ENCODE data around the gene ADAMTSL1. TPM values are rescaled to one million over a fixed set of nuclear protein-coding genes. Genes with fewer than 3 reads are reported as not detected.

ADAMTSL1 gene
- total and polyA plus RNA-seq, 5 donors from 2014 or later: not detected

- Mint-ChIP-seq H3K27me3 (peaks cover 4% of the 10 kb centered on the region), H3K4me3 (no peak overlapping the region), H3K4me1 (no peaks in the 10 kb centered on the region), H3K36me3 (no peaks in the 10 kb centered on the region), H3K9me3 (peaks cover 0 to 3% (median 0%) of the 10 kb centered on the region in 7 donors), H3K27ac (no peak overlapping the region)
- no peak for ATAC-seq (ENCODE audit: low read depth in 2 of 2)
- Histone ChIP-seq H3K4me3 (ENCODE audit: low read depth, low read length) (no peak overlapping the region), H3K27me3 (ENCODE audit: control insufficient read depth, insufficient read depth, low read length) (no peaks in the 10 kb centered on the region), H3K4me1 (ENCODE audit: control insufficient read depth, insufficient read depth, low read length, poor library complexity, severe bottlenecking) (no peaks in the 10 kb centered on the region), H3K9me3 (ENCODE audit: control insufficient read depth in 2 of 2, low read length in 2 of 2) (no peaks in the 10 kb centered on the region), H3K36me3 (ENCODE audit: control insufficient read depth, insufficient read depth, low read length) (no peaks in the 10 kb centered on the region), H3K27ac (ENCODE audit: insufficient read depth, low read length, poor library complexity, severe bottlenecking) (no peak overlapping the region)
- no peak for DNase-seq
Measured at GRCh38 chr9:18618862-18619261, 144.9 kb downstream of the ADAMTSL1 start.

- Histone ChIP-seq H3K27me3 (ENCODE audit: control insufficient read depth, insufficient read depth, low read length) (no peaks in the 10 kb centered on the region), H3K4me1 (ENCODE audit: control insufficient read depth, insufficient read depth, low read length, poor library complexity, severe bottlenecking) (no peaks in the 10 kb centered on the region), H3K27ac (ENCODE audit: insufficient read depth, low read length, poor library complexity, severe bottlenecking) (no peak overlapping the region), H3K36me3 (ENCODE audit: control insufficient read depth, insufficient read depth, low read length) (no peaks in the 10 kb centered on the region), H3K4me3 (ENCODE audit: low read depth, low read length) (no peak overlapping the region), H3K9me3 (ENCODE audit: control insufficient read depth in 2 of 2, low read length in 2 of 2) (no peaks in the 10 kb centered on the region)
- Mint-ChIP-seq H3K4me3 (no peak overlapping the region), H3K27me3 (peaks cover 4% of the 10 kb centered on the region), H3K27ac (no peak overlapping the region), H3K4me1 (no peaks in the 10 kb centered on the region), H3K9me3 (peaks cover 0 to 4% (median 0%) of the 10 kb centered on the region in 7 donors), H3K36me3 (no peaks in the 10 kb centered on the region)
- DNase-seq (no peak), ATAC-seq (ENCODE audit: low read depth in 2 of 2) (no peak)
Measured at GRCh38 chr9:18622186-18622836, 148.4 kb downstream of the ADAMTSL1 start.

- ATAC-seq (ENCODE audit: low read depth in 2 of 2) (no peak), DNase-seq (no peak)
- H3K36me3 ChIP-seq (ENCODE audit: control insufficient read depth, insufficient read depth, low read length): no peaks in the 10 kb centered on the region
- no peaks in the 10 kb centered on the region for H3K9me3 ChIP-seq (ENCODE audit: control insufficient read depth in 2 of 2, low read length in 2 of 2)
- H3K27ac Mint-ChIP-seq: no peak overlapping the region
- H3K4me1 ChIP-seq (ENCODE audit: control insufficient read depth, insufficient read depth, low read length, poor library complexity, severe bottlenecking): no peaks in the 10 kb centered on the region
- no peak overlapping the region for H3K4me3 Mint-ChIP-seq
- peaks cover 0 to 4% (median 0%) of the 10 kb centered on the region in 7 donors for H3K9me3 Mint-ChIP-seq
- H3K4me1 Mint-ChIP-seq: no peaks in the 10 kb centered on the region
- peaks cover 4% of the 10 kb centered on the region for H3K27me3 Mint-ChIP-seq
- no peak overlapping the region for H3K27ac ChIP-seq (ENCODE audit: insufficient read depth, low read length, poor library complexity, severe bottlenecking)
- no peaks in the 10 kb centered on the region for H3K27me3 ChIP-seq (ENCODE audit: control insufficient read depth, insufficient read depth, low read length)
- no peak overlapping the region for H3K4me3 ChIP-seq (ENCODE audit: low read depth, low read length)
- H3K36me3 Mint-ChIP-seq: no peaks in the 10 kb centered on the region
Measured at GRCh38 chr9:18623221-18624079, 149.5 kb downstream of the ADAMTSL1 start.

- ATAC-seq (ENCODE audit: low read depth in 2 of 2) (no peak), DNase-seq (no peak)
- Histone ChIP-seq H3K9me3 (ENCODE audit: control insufficient read depth in 2 of 2, low read length in 2 of 2) (no peaks in the 10 kb centered on the region), H3K27ac (ENCODE audit: insufficient read depth, low read length, poor library complexity, severe bottlenecking) (no peak overlapping the region), H3K4me1 (ENCODE audit: control insufficient read depth, insufficient read depth, low read length, poor library complexity, severe bottlenecking) (no peaks in the 10 kb centered on the region), H3K27me3 (ENCODE audit: control insufficient read depth, insufficient read depth, low read length) (no peaks in the 10 kb centered on the region), H3K36me3 (ENCODE audit: control insufficient read depth, insufficient read depth, low read length) (no peaks in the 10 kb centered on the region), H3K4me3 (ENCODE audit: low read depth, low read length) (no peak overlapping the region)
- no peak overlapping the region for H3K27ac Mint-ChIP-seq
- no peak overlapping the region for H3K4me3 Mint-ChIP-seq
- no peaks in the 10 kb centered on the region for H3K36me3 Mint-ChIP-seq
- peaks cover 4% of the 10 kb centered on the region for H3K27me3 Mint-ChIP-seq
- H3K9me3 Mint-ChIP-seq: peaks cover 0 to 4% (median 0%) of the 10 kb centered on the region in 7 donors
- no peaks in the 10 kb centered on the region for H3K4me1 Mint-ChIP-seq
Measured at GRCh38 chr9:18626046-18626698, 152.2 kb downstream of the ADAMTSL1 start.

- Histone ChIP-seq H3K36me3 (ENCODE audit: control insufficient read depth, insufficient read depth, low read length) (no peaks in the 10 kb centered on the region), H3K27ac (ENCODE audit: insufficient read depth, low read length, poor library complexity, severe bottlenecking) (no peak overlapping the region), H3K4me3 (ENCODE audit: low read depth, low read length) (no peak overlapping the region), H3K4me1 (ENCODE audit: control insufficient read depth, insufficient read depth, low read length, poor library complexity, severe bottlenecking) (no peaks in the 10 kb centered on the region), H3K9me3 (ENCODE audit: control insufficient read depth in 2 of 2, low read length in 2 of 2) (no peaks in the 10 kb centered on the region), H3K27me3 (ENCODE audit: control insufficient read depth, insufficient read depth, low read length) (no peaks in the 10 kb centered on the region)
- no peak overlapping the region for H3K27ac Mint-ChIP-seq
- H3K9me3 Mint-ChIP-seq: peaks cover 0 to 2% (median 0%) of the 10 kb centered on the region in 7 donors
- H3K36me3 Mint-ChIP-seq: no peaks in the 10 kb centered on the region
- DNase-seq: no peak
- ATAC-seq (ENCODE audit: low read depth in 2 of 2): no peak
- H3K4me1 Mint-ChIP-seq: no peaks in the 10 kb centered on the region
- no peaks in the 10 kb centered on the region for H3K27me3 Mint-ChIP-seq
- H3K4me3 Mint-ChIP-seq: no peak overlapping the region
Measured at GRCh38 chr9:18629136-18629535, 155.2 kb downstream of the ADAMTSL1 start.

GRCh38 chr9:18632632-18633403 lies 158.9 kb downstream of the ADAMTSL1 start:
- Histone ChIP-seq H3K4me1 (ENCODE audit: control insufficient read depth, insufficient read depth, low read length, poor library complexity, severe bottlenecking) (no peaks in the 10 kb centered on the region), H3K9me3 (ENCODE audit: control insufficient read depth in 2 of 2, low read length in 2 of 2) (no peaks in the 10 kb centered on the region), H3K27me3 (ENCODE audit: control insufficient read depth, insufficient read depth, low read length) (no peaks in the 10 kb centered on the region), H3K36me3 (ENCODE audit: control insufficient read depth, insufficient read depth, low read length) (no peaks in the 10 kb centered on the region), H3K27ac (ENCODE audit: insufficient read depth, low read length, poor library complexity, severe bottlenecking) (no peak overlapping the region), H3K4me3 (ENCODE audit: low read depth, low read length) (no peak overlapping the region)
- H3K9me3 Mint-ChIP-seq: peaks cover 0 to 2% (median 0%) of the 10 kb centered on the region in 7 donors
- H3K4me3 Mint-ChIP-seq: no peak overlapping the region
- no peak for ATAC-seq (ENCODE audit: low read depth in 2 of 2)
- no peaks in the 10 kb centered on the region for H3K4me1 Mint-ChIP-seq
- no peak for DNase-seq
- H3K27me3 Mint-ChIP-seq: no peaks in the 10 kb centered on the region
- H3K36me3 Mint-ChIP-seq: no peaks in the 10 kb centered on the region
- H3K27ac Mint-ChIP-seq: peak overlapping the region in 1 of 3 donors; percentile 68

GRCh38 chr9:18636781-18637180 lies 162.8 kb downstream of the ADAMTSL1 start:
- no peaks in the 10 kb centered on the region for H3K4me1 ChIP-seq (ENCODE audit: control insufficient read depth, insufficient read depth, low read length, poor library complexity, severe bottlenecking)
- no peak overlapping the region for H3K4me3 ChIP-seq (ENCODE audit: low read depth, low read length)
- DNase-seq (no peak), ATAC-seq (ENCODE audit: low read depth in 2 of 2) (no peak)
- no peak overlapping the region for H3K27ac ChIP-seq (ENCODE audit: insufficient read depth, low read length, poor library complexity, severe bottlenecking)
- peaks cover 0 to 3% (median 0%) of the 10 kb centered on the region in 7 donors for H3K9me3 Mint-ChIP-seq
- H3K9me3 ChIP-seq (ENCODE audit: control insufficient read depth in 2 of 2, low read length in 2 of 2): no peaks in the 10 kb centered on the region
- no peaks in the 10 kb centered on the region for H3K27me3 ChIP-seq (ENCODE audit: control insufficient read depth, insufficient read depth, low read length)
- H3K36me3 ChIP-seq (ENCODE audit: control insufficient read depth, insufficient read depth, low read length): no peaks in the 10 kb centered on the region
- H3K4me1 Mint-ChIP-seq: no peaks in the 10 kb centered on the region
- no peak overlapping the region for H3K4me3 Mint-ChIP-seq
- H3K36me3 Mint-ChIP-seq: no peaks in the 10 kb centered on the region
- H3K27ac Mint-ChIP-seq: no peak overlapping the region
- no peaks in the 10 kb centered on the region for H3K27me3 Mint-ChIP-seq
